Activated CD8-positive, alpha-beta memory T cell treated with anti-CD3 and anti-CD28 coated beads, Interleukin-2, amount 50 U/mL, for 1 hour (primary cell): ENCODE measurements around the gene CTCFL.
"Not testable (repeated sequence)": the region's sequence is repeated elsewhere in the genome, so short reads cannot be mapped to it uniquely, and the experiment has no call there.

Source experiments
- DNase-seq: peaks from one replicate; pipeline ENCODE4 v3.0.0-alpha.2; 2020; ENCODE audit errors: extremely low read depth

CTCFL gene

DNA sequence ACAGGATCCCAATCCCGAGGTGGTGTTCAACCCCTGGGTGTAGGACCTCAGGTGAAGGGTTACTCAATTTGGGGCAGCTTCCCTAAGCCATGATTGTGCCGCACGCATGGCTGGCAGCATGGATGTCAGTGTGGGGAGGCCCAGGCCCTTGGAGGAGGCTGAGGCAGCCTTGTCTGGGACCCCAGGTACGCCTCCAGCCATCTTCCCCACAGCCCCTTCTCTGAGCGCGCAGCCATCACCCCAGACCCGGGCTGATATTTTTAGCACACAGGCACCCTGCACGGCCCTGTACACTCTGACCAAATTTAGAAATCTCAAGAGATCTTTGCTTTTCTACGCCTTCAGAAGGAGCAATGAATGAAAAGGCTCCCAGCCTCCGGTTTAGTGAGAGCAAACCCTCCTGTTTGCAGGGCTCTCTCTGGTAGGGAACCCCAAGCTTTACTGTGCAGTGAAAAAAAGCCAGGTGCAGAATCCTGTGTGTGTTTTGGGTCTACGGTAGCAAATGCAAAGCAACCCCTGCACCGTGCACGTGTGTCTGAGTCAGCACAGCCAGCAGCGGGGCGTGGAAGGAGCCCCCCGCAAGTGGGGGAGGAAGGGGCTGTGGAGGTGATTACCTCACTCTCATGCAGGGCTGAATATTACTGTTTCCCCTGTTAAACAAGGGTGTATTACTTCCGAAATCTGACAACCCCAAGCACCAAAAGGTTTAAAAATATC, 44.3 kb downstream of the CTCFL start:
- peak; percentile 16 for DNase-seq

DNA sequence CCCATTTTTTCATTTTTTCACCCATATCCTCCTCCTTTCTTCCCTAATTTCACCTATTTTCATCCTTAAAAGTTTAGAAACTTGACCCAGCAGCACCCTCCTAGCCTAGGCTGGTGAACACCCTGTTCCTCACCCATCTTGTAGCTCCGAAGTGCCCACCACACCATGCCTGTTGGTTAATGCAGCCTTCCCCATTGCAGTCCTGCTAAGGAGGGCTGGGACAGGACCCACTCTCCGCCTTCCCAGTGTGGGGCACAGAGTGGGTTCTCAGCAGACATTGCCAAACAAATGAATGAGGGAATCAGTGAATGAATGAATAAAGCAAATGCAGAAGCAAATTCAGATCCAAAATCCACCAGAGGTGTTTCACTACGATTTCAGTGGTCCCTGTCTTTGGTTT, 45.7 kb downstream of the CTCFL start:
- DNase-seq: no peak

DNA sequence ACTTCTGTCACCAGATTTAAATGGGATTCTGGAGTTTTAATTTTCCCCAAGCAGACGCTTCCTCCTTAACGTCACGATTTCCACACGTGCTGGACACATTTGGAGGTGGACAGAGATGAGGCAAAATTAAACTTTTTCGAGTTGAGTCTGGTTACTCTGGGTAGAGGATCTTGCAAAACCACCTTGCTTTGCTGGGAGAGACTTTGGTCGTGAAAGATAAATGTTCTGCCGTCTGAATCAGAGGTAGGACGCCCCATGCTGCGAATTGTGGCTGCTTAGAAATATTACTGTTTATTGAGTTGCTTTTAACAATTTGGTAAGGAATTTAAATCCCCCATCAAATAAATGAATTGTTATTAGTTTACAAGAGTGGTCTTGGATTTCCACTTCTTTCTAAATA, 46.8 kb downstream of the CTCFL start:
- DNase-seq: no peak

DNA sequence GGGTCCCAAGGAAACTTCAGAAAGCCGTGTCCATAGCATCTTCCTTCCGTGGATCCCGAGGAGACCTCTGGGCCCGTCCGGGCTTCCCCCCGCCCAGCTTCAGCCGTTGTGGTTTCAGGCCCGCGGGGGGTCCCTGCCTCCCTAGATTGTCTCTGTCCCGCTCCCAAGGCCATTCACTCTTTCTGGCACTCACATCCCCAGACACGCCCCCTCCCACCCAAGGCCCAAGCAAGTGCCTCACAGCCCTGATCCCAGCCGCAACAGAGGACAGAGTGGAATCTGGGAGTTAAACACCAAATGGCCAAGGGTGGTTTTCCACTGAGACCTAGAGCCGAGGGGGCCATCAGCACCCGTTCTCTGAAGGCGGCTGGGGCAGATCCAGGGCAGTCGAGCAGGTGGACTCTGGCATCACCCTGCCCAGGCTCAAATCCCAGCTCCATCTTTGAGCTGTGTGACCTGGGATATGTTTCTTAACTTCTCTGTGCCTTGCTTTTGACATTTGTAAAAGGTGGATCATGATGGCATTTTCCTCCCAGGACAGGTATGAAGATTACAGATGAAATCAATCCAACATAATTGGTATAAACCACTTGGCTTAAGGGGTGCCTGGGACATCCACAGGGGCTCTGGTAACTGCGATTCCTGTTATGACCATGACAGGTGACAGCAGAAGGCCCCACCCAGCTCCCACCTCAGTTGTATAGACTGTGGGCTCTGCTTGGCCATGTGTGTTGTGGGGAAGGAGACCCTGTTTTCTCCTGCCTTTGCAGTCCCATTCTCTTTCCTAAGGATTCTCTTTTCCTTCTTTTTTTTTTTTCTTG, 48.1 kb downstream of the CTCFL start:
- no peak for DNase-seq

DNA sequence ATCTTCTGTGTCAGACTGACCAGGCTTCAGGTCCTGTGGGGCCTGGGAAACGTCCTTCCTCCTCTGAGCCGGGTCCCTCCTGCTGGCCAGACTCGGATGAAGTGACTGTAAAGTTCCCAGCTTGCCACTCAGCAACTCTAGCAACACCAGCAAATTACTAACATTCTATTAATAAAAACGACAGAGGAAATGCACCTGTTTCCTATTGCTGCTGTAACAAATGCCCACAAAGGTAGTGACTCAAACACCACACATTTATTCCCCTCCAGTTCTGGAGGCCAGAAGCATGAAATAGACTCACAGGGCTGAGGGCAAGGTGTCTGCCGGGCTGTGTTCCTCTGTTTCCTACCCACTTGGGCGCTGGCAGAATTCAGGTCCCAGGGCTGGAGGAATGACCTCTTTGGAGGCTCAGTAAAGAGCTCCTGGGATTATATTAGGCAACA, 48.8 kb downstream of the CTCFL start:
- DNase-seq: no peak

DNA sequence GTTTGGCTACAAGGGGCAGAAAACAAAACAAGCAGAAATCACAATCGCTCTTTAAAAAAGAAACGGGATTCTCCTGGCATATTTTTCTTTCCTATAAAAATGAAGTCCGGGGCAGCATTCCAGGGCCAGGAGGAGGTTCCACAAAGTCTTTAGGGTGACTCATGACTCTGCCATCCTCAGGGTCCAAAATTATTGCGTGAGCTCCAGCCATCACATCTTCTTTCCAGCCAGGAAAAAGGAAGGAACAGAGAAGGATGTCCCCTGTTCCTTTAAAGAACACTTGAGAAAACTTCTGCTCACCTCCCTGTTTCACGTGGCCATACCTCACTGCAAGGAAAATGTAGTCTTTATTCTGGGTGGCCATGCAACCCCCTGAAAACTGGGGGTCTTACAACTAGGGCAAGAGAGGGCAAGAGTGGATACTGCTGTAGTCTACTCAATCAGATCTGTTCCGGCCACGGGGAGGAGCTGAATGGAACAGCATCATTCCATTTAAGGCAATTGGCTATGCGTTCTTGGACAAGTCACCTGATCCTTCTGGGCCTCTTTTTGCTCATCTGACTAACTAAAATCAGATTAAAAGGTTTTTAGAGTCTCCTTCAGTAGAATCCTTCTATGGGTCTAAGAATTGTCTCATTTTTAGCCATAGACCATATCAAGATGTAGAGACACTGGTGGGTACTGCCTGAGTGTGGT, 49.4 kb downstream of the CTCFL start:
- DNase-seq: no peak

DNA sequence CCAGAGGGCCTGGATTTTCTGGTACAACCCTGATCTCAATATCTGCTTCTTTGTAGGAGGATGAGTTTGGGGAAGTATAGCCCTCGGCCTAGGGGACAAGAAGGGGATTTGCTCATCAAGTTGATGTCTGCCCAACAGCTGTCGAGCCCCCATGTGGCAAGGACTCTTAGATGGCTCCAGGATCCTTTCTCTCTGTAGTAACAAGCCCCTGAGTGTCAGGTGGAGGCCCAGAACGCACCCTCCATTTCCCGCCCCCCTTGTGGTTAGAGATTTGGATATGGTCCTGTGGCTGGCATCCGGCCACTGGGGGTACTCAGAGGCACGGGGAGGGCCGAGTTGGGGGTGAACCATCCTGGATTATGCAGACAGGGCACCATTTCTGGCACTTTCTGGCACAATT, 50.1 kb downstream of the CTCFL start:
- no peak for DNase-seq

DNA sequence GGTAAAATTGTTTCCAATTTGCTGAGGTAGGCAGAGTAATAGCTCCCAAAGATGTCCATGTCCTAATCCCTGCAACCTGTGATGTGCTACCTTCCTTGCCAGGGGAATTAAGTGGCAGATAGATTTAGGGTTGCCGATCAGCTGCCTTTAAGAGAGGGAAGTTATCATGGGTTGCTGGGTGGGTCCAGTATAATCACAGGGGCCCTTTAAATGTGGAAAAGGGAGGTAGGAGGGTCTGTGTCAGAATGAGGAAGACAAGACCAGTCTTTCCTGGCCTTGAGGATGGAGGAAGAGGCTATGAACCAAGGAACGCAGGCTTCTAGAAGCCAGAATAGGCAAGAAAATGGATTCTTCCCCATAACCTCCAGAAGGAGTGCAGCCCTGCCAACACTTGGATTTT, 50.7 kb downstream of the CTCFL start:
- DNase-seq: no peak

DNA sequence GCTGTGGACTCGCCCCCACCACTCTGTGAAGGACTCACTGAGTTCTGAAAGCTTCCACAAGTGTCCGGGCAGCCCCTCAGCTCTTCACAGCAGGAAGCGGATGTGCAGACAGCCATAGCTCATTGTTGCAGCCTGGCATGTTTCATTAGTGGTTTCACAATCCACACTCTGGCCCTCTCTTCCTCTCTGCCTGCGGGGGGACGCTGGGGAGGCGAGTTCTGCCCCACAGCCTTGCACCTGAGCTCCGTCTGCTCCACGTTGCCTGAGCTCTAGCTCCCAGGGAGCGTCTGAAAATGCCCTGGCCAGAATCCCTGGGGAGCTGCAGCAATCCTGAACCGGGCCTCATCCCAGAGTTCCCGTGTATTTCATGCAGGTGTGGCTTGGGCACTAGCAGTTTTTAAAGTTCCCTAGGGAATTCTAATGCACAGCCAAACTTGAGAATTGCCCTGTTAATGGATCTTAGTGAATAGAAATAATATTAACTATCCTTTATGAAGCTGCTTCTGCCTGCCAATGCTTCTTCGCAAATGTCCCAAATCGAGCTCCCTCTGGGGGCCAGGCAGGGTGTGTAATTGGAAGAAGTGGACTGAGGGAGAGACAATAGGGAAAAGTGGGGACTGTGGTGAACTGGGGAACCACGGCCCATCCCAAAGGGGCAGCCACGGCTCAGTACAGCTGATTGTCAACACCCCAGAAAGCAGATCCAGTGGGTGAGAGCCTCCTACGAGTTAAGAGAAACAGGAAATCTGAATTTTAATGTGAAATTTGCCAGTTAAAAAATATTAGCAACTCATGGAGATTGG, 51.5 kb downstream of the CTCFL start:
- DNase-seq: no peak

DNA sequence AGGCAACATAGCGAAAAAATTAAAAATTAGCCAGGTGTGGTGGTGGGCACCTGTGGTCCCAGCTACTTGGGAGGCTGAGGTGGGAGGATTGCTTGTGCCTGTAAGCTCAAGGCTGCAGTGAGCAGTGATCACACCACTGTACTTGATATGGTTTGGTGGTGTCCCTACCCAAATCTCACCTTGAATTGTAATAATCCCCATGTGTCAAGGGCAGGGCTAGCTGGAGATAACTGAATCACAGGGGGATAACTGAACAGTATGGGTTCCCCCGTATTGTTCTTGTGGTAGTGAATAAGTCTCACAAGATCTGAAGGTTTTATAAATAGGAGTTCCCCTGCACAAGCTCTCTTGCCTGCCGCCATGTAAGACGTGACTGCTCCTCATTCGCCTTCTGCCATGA, 52.5 kb downstream of the CTCFL start:
- DNase-seq: not testable (repeated sequence)

DNA sequence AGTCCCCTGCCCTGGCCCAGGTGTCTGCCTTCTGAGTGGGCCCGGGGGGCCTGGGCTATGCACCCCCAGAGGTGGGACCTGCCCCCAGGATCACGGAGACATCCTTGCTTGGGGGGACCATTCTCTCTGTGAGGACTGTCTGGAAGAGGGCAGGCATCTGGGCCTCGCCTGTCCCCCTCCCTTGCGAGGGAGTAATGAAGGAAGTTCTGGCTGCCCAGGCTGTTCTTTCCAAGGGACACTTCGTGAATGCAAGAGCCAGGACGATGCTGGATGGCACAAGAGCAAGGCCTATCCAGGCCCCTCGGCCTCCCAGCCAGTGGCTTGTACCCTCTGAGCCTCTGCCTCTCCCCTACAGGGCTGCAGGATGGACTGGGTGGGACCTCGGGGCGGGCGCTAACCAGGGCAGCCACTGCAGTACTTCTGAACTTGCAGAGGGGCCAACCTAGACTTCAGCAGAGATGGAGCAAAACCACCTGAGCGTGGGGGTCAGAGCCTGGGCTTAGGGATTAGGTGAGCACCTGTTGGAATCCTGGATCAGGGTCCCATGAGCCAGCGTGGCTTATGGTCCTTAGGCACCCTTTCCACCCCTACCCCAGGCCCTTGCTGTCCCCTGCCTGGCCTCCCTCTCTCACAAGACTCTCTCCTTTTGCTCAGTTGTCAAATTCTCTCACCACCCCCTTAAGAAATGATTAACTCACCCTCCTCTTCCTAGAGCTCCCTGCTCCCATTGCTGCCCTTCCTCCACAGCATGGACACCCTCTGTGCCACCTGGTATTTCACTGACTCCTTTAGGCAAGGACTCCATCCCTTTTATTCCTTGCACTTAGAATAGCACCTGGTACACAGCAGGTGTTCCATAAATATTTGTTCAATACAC, 53.2 kb downstream of the CTCFL start:
- no peak for DNase-seq

DNA sequence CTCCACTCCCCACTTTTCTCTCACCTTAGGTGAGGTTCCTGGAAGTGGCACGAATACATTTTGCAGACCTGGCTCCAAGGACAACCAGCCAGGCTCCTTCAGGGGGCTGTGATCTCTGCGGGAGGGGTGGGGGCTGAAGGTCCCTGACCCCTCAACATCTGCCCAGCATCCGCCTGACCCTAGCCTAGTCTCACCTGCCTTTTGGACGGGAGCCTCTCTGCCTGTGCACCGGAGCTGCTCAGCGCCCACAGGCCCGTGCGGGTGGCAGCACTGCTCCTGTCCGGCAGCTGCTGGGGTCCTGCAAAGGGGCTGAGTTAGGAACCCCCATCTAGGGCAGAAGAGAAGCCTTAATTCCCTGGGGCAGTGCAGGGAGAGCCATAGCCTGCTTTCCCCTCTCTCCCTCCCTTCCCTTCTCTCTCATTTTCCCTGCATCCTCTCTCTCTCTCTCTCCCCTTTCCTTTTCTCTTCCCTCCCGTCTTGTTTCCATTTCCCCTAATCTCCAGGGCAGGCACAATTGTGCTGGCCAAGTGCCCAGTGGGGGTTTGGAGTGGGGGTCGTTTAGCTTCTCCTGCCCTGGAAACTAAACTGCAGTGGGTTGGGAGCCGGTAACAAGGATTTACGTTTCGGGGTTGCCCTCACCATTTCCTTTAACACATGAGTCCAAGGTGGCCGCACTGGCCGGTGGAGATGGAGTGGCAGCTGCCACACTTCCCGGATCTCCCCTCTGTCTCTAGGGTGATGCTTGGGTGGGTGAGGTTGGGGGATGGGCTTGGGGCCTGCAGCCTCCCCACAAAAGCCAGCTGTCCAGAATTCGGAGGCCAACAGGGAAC, 54.1 kb downstream of the CTCFL start:
- no peak for DNase-seq

DNA sequence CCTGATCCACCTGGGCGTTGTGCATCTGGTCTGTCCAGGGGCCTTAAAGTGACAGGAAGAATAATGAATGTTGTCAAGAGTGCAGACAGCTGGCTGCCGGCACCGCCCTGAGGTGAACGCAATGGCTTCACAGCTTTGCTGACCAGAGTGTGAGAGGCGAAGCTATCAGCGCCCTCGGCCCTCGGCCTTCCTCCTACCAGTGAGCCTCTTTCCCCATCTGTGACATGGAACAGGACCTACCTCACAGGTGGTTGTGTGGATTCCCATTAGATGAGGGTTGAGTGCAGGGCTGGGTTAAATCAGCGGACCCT, 54.8 kb downstream of the CTCFL start:
- DNase-seq: no peak

DNA sequence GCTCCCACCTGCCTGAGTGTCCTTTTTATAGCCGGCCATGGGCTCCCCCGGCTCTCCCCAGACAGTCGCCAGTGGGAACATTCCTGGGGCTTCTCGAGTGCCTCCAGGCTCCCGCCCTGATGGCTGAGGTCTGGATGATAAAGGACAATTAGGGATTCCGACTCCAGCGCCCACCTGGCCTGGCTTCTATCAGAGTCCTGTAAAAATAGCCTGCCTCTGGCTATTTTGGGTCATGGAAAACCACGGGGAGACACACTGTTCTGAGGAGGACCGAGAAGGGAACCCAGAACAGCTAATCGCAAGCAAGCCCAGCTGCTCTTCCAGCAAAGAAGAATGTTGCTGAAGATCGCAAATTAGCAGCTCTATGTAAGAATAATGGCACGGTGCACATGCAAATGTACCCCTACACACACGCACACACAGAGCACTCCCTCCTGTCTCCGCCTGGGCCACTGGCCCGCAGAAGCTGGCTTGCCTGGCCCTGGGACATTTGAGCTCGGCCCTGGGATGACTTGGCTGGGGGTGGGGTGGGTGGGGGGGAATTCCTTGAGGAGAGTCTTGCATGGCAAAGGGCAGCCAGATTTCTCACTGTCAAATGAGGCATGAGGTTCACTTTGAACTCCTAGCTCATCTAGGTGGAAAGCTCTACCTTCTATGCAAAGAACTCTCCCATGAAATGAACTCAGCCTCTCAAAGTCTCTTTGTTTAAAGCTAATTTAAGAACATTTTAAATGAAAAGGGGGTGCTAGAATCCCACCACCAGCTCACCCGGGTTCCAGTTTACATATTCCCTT, 55.3 kb downstream of the CTCFL start:
- DNase-seq: no peak

DNA sequence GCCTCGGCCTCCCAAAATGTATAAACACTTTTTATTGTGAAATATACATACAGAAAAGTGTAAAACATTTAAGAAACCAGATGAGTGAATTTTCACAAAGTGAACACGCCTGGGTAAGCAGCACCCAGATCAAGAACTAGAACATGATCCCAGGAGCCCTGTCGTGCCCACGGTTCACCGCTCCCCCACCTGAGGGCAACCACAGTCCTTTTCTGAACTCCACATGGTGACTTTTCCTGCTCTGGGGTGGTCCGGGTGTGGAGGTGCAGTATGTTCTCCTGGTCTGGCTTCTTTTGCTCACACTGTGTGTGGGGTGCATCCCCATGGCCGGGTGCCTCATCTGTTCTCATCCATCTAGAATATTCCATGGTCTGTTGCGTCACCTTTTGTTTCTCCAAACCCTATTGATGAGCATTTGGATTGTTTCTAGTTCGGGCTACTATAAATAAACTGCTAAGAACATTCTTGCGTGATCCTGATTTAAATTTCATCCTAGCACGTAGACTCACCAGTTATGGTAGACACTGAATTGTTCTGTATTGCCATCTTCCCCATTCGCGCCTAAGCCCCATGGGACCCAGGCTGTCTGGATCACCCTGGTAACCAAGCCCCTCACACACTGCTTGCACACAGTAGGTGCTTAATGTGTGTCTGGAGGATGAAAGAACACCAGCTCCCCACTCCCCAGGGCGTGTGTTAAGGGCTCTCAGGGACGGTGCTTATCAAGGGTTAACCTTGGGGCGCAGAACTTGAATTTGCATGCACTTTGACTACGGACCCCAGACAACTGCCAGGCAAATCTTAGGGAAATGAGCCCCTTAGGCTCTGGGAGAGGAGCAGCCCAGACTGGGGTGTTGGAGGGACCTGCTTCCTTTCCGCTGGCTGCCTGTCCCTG, 56.2 kb downstream of the CTCFL start:
- no peak for DNase-seq

DNA sequence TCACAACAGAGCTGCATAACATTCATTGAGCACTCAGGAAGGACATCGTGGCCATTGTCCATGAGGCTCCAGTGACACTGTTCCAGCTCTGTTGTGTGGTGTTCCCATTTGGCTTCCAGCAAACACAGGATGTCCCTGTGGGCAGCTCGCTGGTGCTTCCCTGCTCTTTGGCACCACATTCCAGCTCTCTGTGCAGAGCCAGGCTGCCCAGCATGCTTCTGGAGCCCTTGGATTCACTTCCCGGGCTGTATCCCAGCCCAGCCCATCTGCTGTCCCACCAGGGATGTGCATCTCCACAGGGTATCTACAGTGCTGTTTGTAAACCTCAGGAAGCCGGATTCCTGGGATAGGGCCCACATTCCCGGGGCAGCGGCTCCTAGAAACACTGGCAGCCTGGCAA, 57.2 kb downstream of the CTCFL start:
- DNase-seq: no peak

DNA sequence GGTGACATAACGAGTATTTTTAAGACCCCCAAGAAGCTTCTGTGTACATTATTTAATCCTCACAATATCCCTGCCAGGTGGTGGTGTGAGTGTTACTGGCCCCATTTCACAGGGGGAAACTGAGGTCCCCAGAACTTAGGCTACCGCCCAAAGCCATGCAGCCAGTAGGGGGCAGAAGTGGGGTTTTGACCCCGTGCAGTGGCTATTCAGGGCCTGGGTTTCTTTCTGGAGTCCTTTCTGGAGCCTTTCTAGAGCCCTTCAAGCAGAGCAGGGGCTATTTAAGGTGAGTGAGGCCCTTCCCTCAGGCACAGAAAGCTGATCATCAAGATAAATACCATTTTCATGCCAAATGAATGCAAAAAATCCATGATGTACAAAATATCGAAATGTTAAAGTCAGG, 59.0 kb downstream of the CTCFL start:
- no peak for DNase-seq

DNA sequence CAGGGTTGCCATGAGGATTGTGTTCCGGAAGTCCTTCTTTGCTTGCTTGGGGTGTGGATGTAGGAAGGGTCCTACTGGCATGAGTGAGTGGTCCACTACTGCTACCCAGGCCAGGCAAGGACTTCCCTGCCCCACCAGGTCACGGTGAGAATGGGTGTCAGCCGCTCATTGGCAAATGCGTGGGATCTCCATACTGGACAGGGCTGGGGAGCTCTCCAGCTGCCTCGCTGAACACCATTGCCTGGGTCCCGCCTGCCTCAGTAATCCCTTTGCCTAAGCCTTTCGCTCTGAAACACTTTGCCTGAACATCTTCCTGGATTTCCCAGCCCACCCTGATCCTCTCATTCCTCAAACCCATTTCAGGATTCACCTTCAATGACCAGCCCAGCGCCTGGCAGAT, 59.5 kb downstream of the CTCFL start:
- no peak for DNase-seq
